ENCODE data around the gene NDRG2. TPM values are rescaled to one million over a fixed set of nuclear protein-coding genes. Genes with fewer than 3 reads are reported as not detected.

The NDRG2 gene
- total and polyA plus RNA-seq, 7 experiments from 2014 or later: 5.9 to 39.9 (median 35.1) TPM

DNA sequence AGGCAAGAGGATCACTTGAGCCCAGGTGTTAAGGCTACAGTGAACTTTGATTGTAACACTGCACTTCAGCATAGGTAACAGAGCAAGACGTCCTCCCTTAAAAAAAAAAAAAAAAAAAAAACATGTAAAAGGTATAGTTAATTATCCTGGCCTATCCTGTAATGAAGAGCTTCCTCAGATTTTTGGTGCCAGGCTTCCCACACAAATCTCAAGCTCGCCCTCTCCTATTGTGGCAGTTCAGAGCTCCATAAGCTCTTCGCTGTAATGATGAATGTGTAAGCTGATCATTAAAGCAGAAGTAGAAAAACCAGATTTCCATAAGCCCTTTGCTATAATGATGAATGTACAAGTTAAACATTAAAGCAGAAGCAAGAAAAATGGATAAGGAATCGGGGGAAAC is 27.7 kb downstream of the NDRG2 start:
- H3K4me1 ChIP-seq (ENCODE audit: control insufficient read depth in 2 of 2, insufficient read depth in 2 of 2, low read length in 2 of 2): peaks cover 0 to 4% of the 10 kb centered on the region in 2 donors
- H3K27me3 Mint-ChIP-seq: no peaks in the 10 kb centered on the region
- peak overlapping the region in 5 of 10 donors; percentile 3 to 69 (median 31) for H3K4me3 Mint-ChIP-seq
- H3K27ac Mint-ChIP-seq: peak overlapping the region in 7 of 9 donors; percentile 8 to 80 (median 63)
- H3K36me3 ChIP-seq (ENCODE audit: control insufficient read depth in 2 of 3, insufficient read depth in 3 of 3, low read length in 3 of 3): peaks cover 19 to 47% (median 28%) of the 10 kb centered on the region in 3 experiments
- H3K36me3 Mint-ChIP-seq: peaks cover 6 to 39% (median 28%) of the 10 kb centered on the region in 5 donors
- ChIA-PET CTCF (interaction anchor here (1.0 to 1.3 kb wide), 2 partner anchors 18 to 24 kb away, joined by 4 to 6 read pairs; no protein-coding TSS in a partner anchor), POLR2A (no interaction called here)
- intact Hi-C loops (cut with micrococcal nuclease): no loop called here
- H3K27me3 ChIP-seq (ENCODE audit: control insufficient read depth in 2 of 2, insufficient read depth in 2 of 2, low read length in 2 of 2): no peaks in the 10 kb centered on the region
- peaks cover 6 to 57% (median 32%) of the 10 kb centered on the region in 7 donors for H3K4me1 Mint-ChIP-seq
- DNase-seq: no peak
- ATAC-seq: no peak
- H3K27ac ChIP-seq (ENCODE audit: low read depth, low read length): no peak overlapping the region
- H3K9me3 ChIP-seq (ENCODE audit: control insufficient read depth in 2 of 3, low read length in 3 of 3): no peaks in the 10 kb centered on the region
- H3K9me3 Mint-ChIP-seq: no peaks in the 10 kb centered on the region
- no peak overlapping the region for H3K4me3 ChIP-seq (ENCODE audit: low read length)

DNA sequence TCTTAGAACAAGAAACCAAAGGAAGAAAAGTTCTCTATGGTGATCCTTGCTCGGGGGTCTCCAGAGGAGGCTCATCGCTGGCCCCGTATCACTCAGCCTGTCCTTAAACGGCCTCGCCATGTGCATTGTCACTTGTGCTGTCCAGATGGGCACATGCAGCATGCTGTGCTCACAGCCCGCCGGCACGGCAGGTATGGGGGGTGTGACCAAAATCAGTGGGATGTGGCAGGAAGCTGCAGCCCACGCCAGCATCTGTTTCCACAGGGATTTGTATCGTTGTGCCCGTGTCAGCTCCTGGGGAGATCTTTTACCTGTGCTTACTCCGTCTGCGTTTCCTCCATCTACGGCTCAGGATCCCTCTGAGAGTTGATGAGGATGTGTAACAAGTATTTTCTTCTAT is 28.3 kb downstream of the NDRG2 start:
- Mint-ChIP-seq H3K4me3 (peak overlapping the region in 2 of 10 donors; percentile 20 to 33), H3K36me3 (peaks cover 10 to 44% (median 32%) of the 10 kb centered on the region in 5 donors), H3K4me1 (peaks cover 12 to 62% (median 38%) of the 10 kb centered on the region in 7 donors), H3K27me3 (no peaks in the 10 kb centered on the region), H3K9me3 (peaks cover 0 to 1% (median 0%) of the 10 kb centered on the region in 11 donors), H3K27ac (peak overlapping the region in 1 of 9 donors; percentile 9)
- intact Hi-C loops (cut with micrococcal nuclease): no loop called here
- Histone ChIP-seq H3K4me3 (ENCODE audit: low read length) (no peak overlapping the region), H3K4me1 (ENCODE audit: control insufficient read depth in 2 of 2, insufficient read depth in 2 of 2, low read length in 2 of 2) (peaks cover 0 to 4% of the 10 kb centered on the region in 2 donors), H3K36me3 (ENCODE audit: control insufficient read depth in 2 of 3, insufficient read depth in 3 of 3, low read length in 3 of 3) (peaks cover 19 to 51% (median 28%) of the 10 kb centered on the region in 3 experiments), H3K27ac (ENCODE audit: low read depth, low read length) (no peak overlapping the region), H3K27me3 (ENCODE audit: control insufficient read depth in 2 of 2, insufficient read depth in 2 of 2, low read length in 2 of 2) (no peaks in the 10 kb centered on the region), H3K9me3 (ENCODE audit: control insufficient read depth in 2 of 3, low read length in 3 of 3) (no peaks in the 10 kb centered on the region)
- ATAC-seq (no peak), DNase-seq (no peak)
- POLR2A ChIA-PET: no interaction called here
- CTCF ChIA-PET: interaction anchor here (1.0 to 1.3 kb wide), 2 partner anchors 19 to 23 kb away, joined by 4 to 6 read pairs; no protein-coding TSS in a partner anchor

DNA sequence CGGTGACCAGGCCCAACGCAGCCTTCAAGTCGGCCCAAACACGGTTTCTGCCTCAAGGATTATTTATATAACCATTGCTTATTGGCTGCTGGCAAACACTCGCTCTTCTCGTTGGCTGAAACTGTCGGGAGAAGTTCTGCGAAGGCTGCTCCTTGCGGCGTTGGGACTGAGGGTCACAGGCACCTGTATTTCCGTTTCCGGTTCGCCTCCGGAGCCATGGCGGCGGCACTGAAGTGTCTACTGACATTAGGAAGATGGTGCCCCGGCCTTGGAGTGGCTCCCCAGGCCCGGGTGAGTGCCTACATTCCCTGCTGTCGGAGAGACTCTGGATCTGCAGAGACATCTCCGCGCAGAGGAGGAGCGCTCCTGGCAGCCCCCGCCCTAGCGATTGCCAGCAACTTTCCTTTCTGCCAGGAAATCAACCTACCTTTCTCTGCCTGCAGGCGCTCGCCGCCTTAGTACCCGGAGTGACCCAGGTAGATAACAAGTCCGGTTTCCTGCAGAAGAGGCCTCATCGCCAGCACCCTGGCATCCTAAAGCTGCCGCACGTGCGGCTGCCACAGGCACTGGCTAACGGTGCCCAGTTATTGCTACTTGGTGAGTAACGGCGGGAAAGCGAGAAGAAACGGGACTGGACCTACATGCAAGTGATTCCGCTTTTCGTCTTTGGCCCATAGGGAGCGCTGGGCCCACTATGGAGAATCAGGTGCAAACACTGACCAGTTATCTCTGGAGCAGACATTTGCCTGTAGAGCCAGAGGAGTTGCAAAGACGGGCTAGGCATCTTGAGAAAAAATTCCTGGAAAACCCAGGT is 34.9 kb downstream of the NDRG2 start, which contains the start of gene METTL17:
TSS of gene METTL17 (plus strand) at position 194 of the 814 bp plus-strand sequence. CDS start at position 217, 23 bp downstream.
- H3K4me3 ChIP-seq (ENCODE audit: low read length): peak within 1 kb of the TSS; percentile 86
- H3K4me1 ChIP-seq (ENCODE audit: control insufficient read depth in 2 of 2, insufficient read depth in 2 of 2, low read length in 2 of 2): peaks cover 12 to 16% of the 10 kb centered on the region in 2 donors

DNA sequence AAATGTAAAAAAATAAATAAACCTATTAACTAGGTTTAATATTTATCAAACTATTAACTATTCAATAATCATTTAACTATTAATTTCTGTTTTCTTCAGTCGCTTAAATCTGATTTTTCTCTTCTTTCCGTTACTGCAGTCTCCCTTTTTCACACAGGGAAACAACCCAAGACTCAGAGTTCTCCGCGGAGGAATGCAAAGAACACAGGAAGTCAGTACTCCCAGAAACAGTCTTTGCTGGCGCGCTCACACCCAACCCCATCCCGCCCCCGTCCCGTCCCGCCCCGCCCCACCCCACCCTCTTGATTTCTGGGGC is 35.4 kb downstream of the NDRG2 start:
- peaks cover 0 to 1% (median 0%) of the 10 kb centered on the region in 11 donors for H3K9me3 Mint-ChIP-seq
- intact Hi-C loops (cut with micrococcal nuclease): loop anchor here (1.0 to 5.0 kb wide), 6 partner anchors 18 to 376 kb away; partner anchors contain the start of genes NDRG2 (in 1 of the 2) and RNASE4 (in 1 of the 2)
- Histone ChIP-seq H3K9me3 (ENCODE audit: control insufficient read depth in 2 of 3, low read length in 3 of 3) (no peaks in the 10 kb centered on the region), H3K27ac (ENCODE audit: low read depth, low read length) (peak overlapping the region; percentile 77), H3K27me3 (ENCODE audit: control insufficient read depth in 2 of 2, insufficient read depth in 2 of 2, low read length in 2 of 2) (no peaks in the 10 kb centered on the region), H3K4me1 (ENCODE audit: control insufficient read depth in 2 of 2, insufficient read depth in 2 of 2, low read length in 2 of 2) (peaks cover 12 to 16% of the 10 kb centered on the region in 2 donors), H3K4me3 (ENCODE audit: low read length) (no peak overlapping the region), H3K36me3 (ENCODE audit: control insufficient read depth in 2 of 3, insufficient read depth in 3 of 3, low read length in 3 of 3) (peaks cover 7 to 30% (median 15%) of the 10 kb centered on the region in 3 experiments)
- peak overlapping the region; percentile 86 to 98 (median 95) for H3K27ac Mint-ChIP-seq
- H3K27me3 Mint-ChIP-seq: no peaks in the 10 kb centered on the region
- peaks cover 4 to 19% (median 13%) of the 10 kb centered on the region in 5 donors for H3K36me3 Mint-ChIP-seq
- DNase-seq (peak in 1 of 9 donors; percentile 6), ATAC-seq (no peak)
- ChIA-PET POLR2A (interaction anchor here (0.8 to 1.9 kb wide), 2 partner anchors 19 to 105 kb away, joined by 3 to 7 read pairs; no protein-coding TSS in a partner anchor), CTCF (no interaction called here)
- peaks cover 0 to 41% (median 37%) of the 10 kb centered on the region in 7 donors for H3K4me1 Mint-ChIP-seq
- H3K4me3 Mint-ChIP-seq: peak overlapping the region; percentile 86 to 97 (median 92)

More for the DNA sequence above, 34.9 kb downstream of the NDRG2 start, which contains the start of gene METTL17:
- Histone ChIP-seq H3K27ac (ENCODE audit: low read depth, low read length) (peak within 1 kb of the TSS; percentile 77), H3K27me3 (ENCODE audit: control insufficient read depth in 2 of 2, insufficient read depth in 2 of 2, low read length in 2 of 2) (no peaks in the 10 kb centered on the region), H3K9me3 (ENCODE audit: control insufficient read depth in 2 of 3, low read length in 3 of 3) (no peaks in the 10 kb centered on the region), H3K36me3 (ENCODE audit: control insufficient read depth in 2 of 3, insufficient read depth in 3 of 3, low read length in 3 of 3) (peaks cover 9 to 36% (median 20%) of the 10 kb centered on the region in 3 experiments)
- peak; percentile 95 for ATAC-seq
- intact Hi-C loops (cut with micrococcal nuclease): loop anchor here (1.0 to 5.0 kb wide), 7 partner anchors 19 to 377 kb away; partner anchors contain the start of genes NDRG2 (in 2 of the 2) and RNASE4 (in 1 of the 2)
- H3K9me3 Mint-ChIP-seq: peaks cover 0 to 1% (median 0%) of the 10 kb centered on the region in 11 donors
- peaks cover 5 to 25% (median 19%) of the 10 kb centered on the region in 5 donors for H3K36me3 Mint-ChIP-seq
- DNase-seq: peak; percentile 64 to 88 (median 81)
- no peaks in the 10 kb centered on the region for H3K27me3 Mint-ChIP-seq
- H3K4me1 Mint-ChIP-seq: peaks cover 0 to 47% (median 37%) of the 10 kb centered on the region in 7 donors
- H3K4me3 Mint-ChIP-seq: peak within 1 kb of the TSS; percentile 86 to 97 (median 92)
- ChIA-PET CTCF (interaction anchor here (3.5 kb wide), 1 partner anchor 25 kb away, joined by 10 read pairs; no protein-coding TSS in a partner anchor), POLR2A (no interaction called here)
- H3K27ac Mint-ChIP-seq: peak within 1 kb of the TSS; percentile 86 to 98 (median 95)

DNA sequence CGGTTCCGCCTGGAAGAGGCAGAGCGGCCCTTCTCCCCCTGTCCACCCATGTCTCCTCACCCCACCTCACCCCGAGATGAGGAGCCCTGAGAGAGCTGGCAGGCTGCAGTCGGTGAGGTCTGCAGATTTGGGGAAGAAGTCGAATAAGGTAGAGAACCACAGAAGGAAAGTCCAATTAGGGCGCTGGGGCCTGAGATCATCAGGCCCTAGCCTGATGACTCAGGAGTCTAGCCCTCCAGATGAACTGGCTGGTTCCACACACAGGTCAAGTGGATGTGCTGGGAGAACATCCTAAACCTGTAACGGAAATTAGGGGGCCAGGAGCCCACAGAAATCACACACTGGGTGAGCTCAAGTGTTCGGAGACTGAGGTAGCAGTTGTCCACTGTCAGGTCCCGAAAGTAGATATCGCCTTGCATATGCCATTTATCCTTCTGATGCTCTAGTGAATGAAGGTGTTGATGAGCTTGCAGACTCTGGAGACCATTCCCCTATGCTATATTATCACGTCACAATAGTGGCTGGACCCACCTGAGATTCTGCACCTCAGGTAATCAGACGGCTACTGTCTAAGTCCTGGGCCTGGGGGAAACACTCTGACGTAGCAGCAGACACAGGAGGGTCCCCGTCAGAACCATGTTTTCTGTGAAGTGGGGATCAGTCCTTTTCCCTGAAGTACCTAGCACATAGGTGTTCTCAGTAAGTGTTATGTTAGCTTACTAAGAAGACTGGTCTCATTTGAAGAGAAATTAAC is 36.0 kb downstream of the NDRG2 start:
- H3K27ac ChIP-seq (ENCODE audit: low read depth, low read length): peak overlapping the region; percentile 77
- ATAC-seq (no peak), DNase-seq (no peak)
- intact Hi-C loops (cut with micrococcal nuclease): loop anchor here (1.0 to 5.0 kb wide), 6 partner anchors 18 to 376 kb away; partner anchors contain the start of genes NDRG2 (in 1 of the 2) and RNASE4 (in 1 of the 2)
- Mint-ChIP-seq H3K9me3 (peaks cover 0 to 1% (median 0%) of the 10 kb centered on the region in 11 donors), H3K27ac (peak overlapping the region in 8 of 9 donors; percentile 13 to 96 (median 84)), H3K4me3 (peak overlapping the region; percentile 39 to 92 (median 60)), H3K27me3 (peaks cover 0 to 5% (median 0%) of the 10 kb centered on the region in 5 donors), H3K36me3 (peaks cover 4 to 15% (median 10%) of the 10 kb centered on the region in 5 donors), H3K4me1 (peaks cover 0 to 40% (median 37%) of the 10 kb centered on the region in 7 donors)
- H3K27me3 ChIP-seq (ENCODE audit: control insufficient read depth in 2 of 2, insufficient read depth in 2 of 2, low read length in 2 of 2): no peaks in the 10 kb centered on the region
- ChIA-PET POLR2A (interaction anchor here (0.8 to 1.9 kb wide), 2 partner anchors 18 to 106 kb away, joined by 3 to 7 read pairs; no protein-coding TSS in a partner anchor), CTCF (no interaction called here)
- no peaks in the 10 kb centered on the region for H3K9me3 ChIP-seq (ENCODE audit: control insufficient read depth in 2 of 3, low read length in 3 of 3)
- peaks cover 12 to 16% of the 10 kb centered on the region in 2 donors for H3K4me1 ChIP-seq (ENCODE audit: control insufficient read depth in 2 of 2, insufficient read depth in 2 of 2, low read length in 2 of 2)
- no peak overlapping the region for H3K4me3 ChIP-seq (ENCODE audit: low read length)
- H3K36me3 ChIP-seq (ENCODE audit: control insufficient read depth in 2 of 3, insufficient read depth in 3 of 3, low read length in 3 of 3): peaks cover 5 to 25% (median 9%) of the 10 kb centered on the region in 3 experiments
